Effector CD8-positive, alpha-beta T cell (primary cell): ENCODE data around the gene CRTC1.

Source experiments
- DNase-seq: peaks from one replicate; lab custom pipeline; 2025; lab: John Stamatoyannopoulos, UW

The CRTC1 gene

GRCh38 chr19:18651300-18651699 lies 32.2 kb upstream of the CRTC1 start:
- DNase-seq, result no peak

GRCh38 chr19:18651733-18652132 lies 31.7 kb upstream of the CRTC1 start:
- no peak for DNase-seq

GRCh38 chr19:18653853-18654252 lies 29.6 kb upstream of the CRTC1 start:
- no peak for DNase-seq

- DNase-seq, result no peak
Measured at GRCh38 chr19:18654469-18654868, 29.0 kb upstream of the CRTC1 start.

- no peak for DNase-seq
Measured at GRCh38 chr19:18655173-18655844, 28.2 kb upstream of the CRTC1 start.

- no peak for DNase-seq
Measured at GRCh38 chr19:18656337-18657086, 27.0 kb upstream of the CRTC1 start.

- DNase-seq, result no peak
Measured at GRCh38 chr19:18657590-18658365, 25.7 kb upstream of the CRTC1 start.

- no peak for DNase-seq
Measured at GRCh38 chr19:18658366-18658855, 25.1 kb upstream of the CRTC1 start.

- DNase-seq, result no peak
Measured at GRCh38 chr19:18659281-18660050, 24.0 kb upstream of the CRTC1 start.

GRCh38 chr19:18660051-18660910 lies 23.2 kb upstream of the CRTC1 start:
- DNase-seq, result no peak

GRCh38 chr19:18660939-18661670 lies 22.4 kb upstream of the CRTC1 start:
- DNase-seq, result no peak

- DNase-seq, result no peak
Measured at GRCh38 chr19:18662972-18663732, 20.3 kb upstream of the CRTC1 start.

GRCh38 chr19:18663940-18664530 lies 19.4 kb upstream of the CRTC1 start:
- DNase-seq, result peak; percentile 16

GRCh38 chr19:18665771-18666202 lies 17.7 kb upstream of the CRTC1 start:
- no peak for DNase-seq

GRCh38 chr19:18666317-18666716 lies 17.2 kb upstream of the CRTC1 start:
- no peak for DNase-seq

GRCh38 chr19:18666784-18667183 lies 16.7 kb upstream of the CRTC1 start:
- no peak for DNase-seq

GRCh38 chr19:18667531-18668251 lies 15.8 kb upstream of the CRTC1 start:
- no peak for DNase-seq

GRCh38 chr19:18668252-18668631 lies 15.2 kb upstream of the CRTC1 start:
- no peak for DNase-seq
